Kidney (tissue), 14 donors: Measurements from ENCODE around the gene DIAPH3. TPM values are rescaled to one million over a fixed set of nuclear protein-coding genes. Genes with fewer than 3 reads are reported as not detected.

ENCODE experiments used
- DNase-seq, 5 donors: peaks; one replicate each; pipeline ENCODE4 v3.0.0-alpha.2; 2013 to 2020
- FAIRE-seq: peaks from 2 replicates; lab custom pipeline; 2012; peaks lifted over from hg19 to GRCh38; lab: Jason Lieb, UNC
- H3K27ac ChIP-seq, 2 donors: one replicate each; pipeline ENCODE4 v1.7.0; 2013; ENCODE audit warnings: low read depth in 2 of 2, low read length in 2 of 2, inconsistent platforms in 1 of 2
- H3K27me3 ChIP-seq: one replicate; pipeline ENCODE4 v1.7.1; 2013; ENCODE audit warnings: low read length, inconsistent platforms; ENCODE audit not compliant: control insufficient read depth, insufficient read depth
- H3K36me3 ChIP-seq, 3 donors: one replicate each; pipeline versions ENCODE4 v1.7.0 to v1.7.1; 2013; ENCODE audit warnings: low read length in 3 of 3, control low read depth in 1 of 3, inconsistent platforms in 1 of 3; ENCODE audit not compliant: insufficient read depth in 3 of 3, control insufficient read depth in 2 of 3
- H3K4me1 ChIP-seq, 3 donors: one replicate each; pipeline versions ENCODE4 v1.7.0 to v1.7.1; 2013; ENCODE audit warnings: low read length in 3 of 3, inconsistent platforms in 1 of 3, low read depth in 1 of 3; ENCODE audit not compliant: control insufficient read depth in 2 of 3, insufficient read depth in 2 of 3
- H3K4me3 ChIP-seq, 3 donors: one replicate each; pipeline versions ENCODE4 v1.7.0 to v1.8.1; 2013; ENCODE audit warnings: low read length in 3 of 3, control low read depth in 1 of 3, inconsistent platforms in 1 of 3
- H3K9ac ChIP-seq, 3 donors: one replicate each; pipeline versions ENCODE4 v1.7.0 to v1.7.1; 2013; ENCODE audit warnings: low read length in 3 of 3, control low read depth in 1 of 3, inconsistent platforms in 1 of 3
- H3K9me3 ChIP-seq, 3 donors: one replicate each; pipeline versions ENCODE4 v1.7.0 to v1.7.1; 2013; ENCODE audit warnings: low read length in 3 of 3, control low read depth in 1 of 3, inconsistent platforms in 1 of 3; ENCODE audit not compliant: control insufficient read depth in 2 of 3, insufficient read depth in 1 of 3
- CTCF ChIP-seq: IDR thresholded peaks from 3 replicates; pipeline ENCODE4 v1.5.1; 2012; ENCODE audit warnings: mild to moderate bottlenecking, moderate library complexity, borderline replicate concordance; ENCODE audit not compliant: insufficient read depth; ENCODE audit errors: extremely low read depth
- intact Hi-C: fragments of 100-400 bp; cut with DNase I; formaldehyde crosslinking; loops from one replicate; pipeline ENCODE4 v1.11.1; 2022
- polyA plus RNA-seq: library from polyadenylated mRNA; stranded (reverse); fragments of 350-450 nt; fragmentation: Illumina TruSeq; extraction: RNeasy Lipid Tissue Mini Kit (QIAGEN cat#74804); gene quantifications from one replicate; pipeline ENCODE4 v1.2.3, GENCODE V29; 2014; ENCODE audit warnings: low read depth, low replicate concordance; ENCODE audit not compliant: insufficient read depth
- total RNA-seq: library from RNA; stranded (reverse); fragmentation: NEBNext Ultra II Directional; extraction: Animal tissue kit (Norgen Biotek cat#: 25700); gene quantifications from one replicate; pipeline ENCODE4 v1.2.1, GENCODE V29; 2021
- donor health status: control.
- donor health status: control.
- donor health status: control.
- donor health status: control.
- donor health status: control.
- donor health status: DM: yes; HTN: yes; CAD: no.
- donor health status: Normal renal cell carcinoma (clear cell type).

DIAPH3 gene
- total and polyA plus RNA-seq, 2 donors from 2014 or later, result 2.0 to 2.7 TPM

DNA sequence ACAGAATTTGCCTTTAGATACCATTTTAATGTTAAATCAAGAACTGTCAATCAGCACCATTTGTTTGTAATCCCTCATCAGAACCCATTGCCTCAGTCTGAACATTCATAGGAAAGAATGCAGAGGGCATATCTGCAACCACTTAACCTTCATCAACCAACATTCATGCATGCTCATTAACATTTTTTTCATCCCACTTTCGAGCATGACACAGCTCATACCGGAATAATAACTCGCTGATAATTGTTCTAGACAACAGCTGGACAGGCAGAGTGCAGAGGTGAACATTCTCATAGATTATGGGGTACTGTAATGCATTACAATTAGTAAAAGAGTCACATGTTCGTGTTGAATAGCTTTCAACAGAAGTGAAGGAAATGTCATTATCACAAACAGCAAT, 216.8 kb downstream of the DIAPH3 start:
- Histone ChIP-seq H3K36me3 (no peaks in the 10 kb centered on the region), H3K9ac (no peak overlapping the region), H3K27ac (no peak overlapping the region), H3K4me1 (no peaks in the 10 kb centered on the region), H3K27me3 (no peaks in the 10 kb centered on the region), H3K4me3 (no peak overlapping the region), H3K9me3 (no peaks in the 10 kb centered on the region)
- intact Hi-C loops, result no loop called here
- DNase-seq, result no peak
- FAIRE-seq, result no peak
- TF ChIP-seq CTCF, result no peak

- FAIRE-seq, result no peak
- Histone ChIP-seq H3K4me3 (no peak overlapping the region), H3K36me3 (no peaks in the 10 kb centered on the region), H3K27me3 (no peaks in the 10 kb centered on the region), H3K27ac (no peak overlapping the region), H3K9me3 (no peaks in the 10 kb centered on the region), H3K4me1 (no peaks in the 10 kb centered on the region), H3K9ac (no peak overlapping the region)
- TF ChIP-seq CTCF, result no peak
- intact Hi-C loops, result no loop called here
- no peak for DNase-seq
Observed at GRCh38 chr13:59931621-59932020, 232.1 kb downstream of the DIAPH3 start.

DNA sequence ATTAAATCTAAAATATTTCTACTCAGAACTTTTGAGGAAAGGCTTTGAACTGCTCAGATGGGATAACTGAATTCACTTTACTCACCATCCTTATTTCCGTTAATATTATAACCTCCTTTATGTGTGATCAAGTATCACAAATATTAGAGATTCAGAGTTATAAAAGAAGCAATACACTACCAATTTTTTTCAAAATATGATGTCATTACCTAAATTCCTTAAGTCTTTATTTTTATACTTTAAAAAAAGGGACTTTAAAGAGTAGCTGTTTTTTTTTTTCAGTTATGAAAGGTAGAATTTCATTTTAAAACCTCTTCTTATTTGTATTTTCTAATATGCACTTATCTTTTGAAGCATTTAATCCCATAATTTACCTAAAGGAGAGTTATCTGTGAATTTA, 239.5 kb downstream of the DIAPH3 start:
- no peaks in the 10 kb centered on the region for H3K4me1 ChIP-seq
- no peak overlapping the region for H3K9ac ChIP-seq
- H3K27ac ChIP-seq, result no peak overlapping the region
- no peaks in the 10 kb centered on the region for H3K9me3 ChIP-seq
- H3K36me3 ChIP-seq, result no peaks in the 10 kb centered on the region
- no peak for DNase-seq
- no peak for TF ChIP-seq CTCF
- no peak overlapping the region for H3K4me3 ChIP-seq
- no peak for FAIRE-seq
- intact Hi-C loops, result no loop called here
- H3K27me3 ChIP-seq, result no peaks in the 10 kb centered on the region

DNA sequence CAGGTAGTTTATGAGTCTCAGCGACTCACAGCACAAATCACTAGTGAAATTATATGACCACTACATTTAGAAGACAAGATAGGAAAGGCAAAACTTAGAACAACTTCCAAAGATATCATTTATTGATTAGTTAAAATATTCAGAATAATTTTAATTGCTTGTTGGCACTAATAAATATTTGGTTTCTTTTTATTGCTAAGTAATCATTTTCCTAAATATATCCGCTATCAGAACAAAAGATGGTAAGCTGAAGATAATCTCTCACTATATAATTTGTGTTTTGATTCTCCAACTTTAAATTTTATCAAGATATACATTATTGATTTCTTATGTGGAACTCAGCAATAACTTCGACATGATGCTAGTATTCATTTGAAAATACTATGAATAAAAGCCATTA, 248.5 kb downstream of the DIAPH3 start:
- DNase-seq, result no peak
- intact Hi-C loops, result no loop called here
- no peak for TF ChIP-seq CTCF
- Histone ChIP-seq H3K36me3 (no peaks in the 10 kb centered on the region), H3K4me1 (no peaks in the 10 kb centered on the region), H3K4me3 (no peak overlapping the region), H3K27ac (no peak overlapping the region), H3K9me3 (no peaks in the 10 kb centered on the region), H3K9ac (no peak overlapping the region), H3K27me3 (no peaks in the 10 kb centered on the region)
- no peak for FAIRE-seq
